GM12865 (cell line): ENCODE measurements around the gene SYT1.

Source experiments
- DNase-seq: peaks from one replicate; pipeline ENCODE4 v3.0.0; 2010; ENCODE audit warnings: low read depth
- H3K4me3 ChIP-seq: 2 replicates; pipeline ENCODE4 v1.5.1; 2011; ENCODE audit warnings: mild to moderate bottlenecking, low read depth, low read length, control low read depth
- TF ChIP-seq, protein P1 (sequence below): IDR thresholded peaks from 2 replicates; pipeline ENCODE4 v1.5.1; 2011; ENCODE audit warnings: low read length, control low read depth, low read depth, inconsistent platforms; ENCODE audit not compliant: insufficient read depth; ENCODE audit errors: missing control alignments

Gene SYT1

GRCh38 chr12:79140711-79141110, 276.1 kb downstream of the SYT1 start:
- DNase-seq, result no peak
- H3K4me3 ChIP-seq, result no peak overlapping the region
- TF ChIP-seq, protein P1, sequence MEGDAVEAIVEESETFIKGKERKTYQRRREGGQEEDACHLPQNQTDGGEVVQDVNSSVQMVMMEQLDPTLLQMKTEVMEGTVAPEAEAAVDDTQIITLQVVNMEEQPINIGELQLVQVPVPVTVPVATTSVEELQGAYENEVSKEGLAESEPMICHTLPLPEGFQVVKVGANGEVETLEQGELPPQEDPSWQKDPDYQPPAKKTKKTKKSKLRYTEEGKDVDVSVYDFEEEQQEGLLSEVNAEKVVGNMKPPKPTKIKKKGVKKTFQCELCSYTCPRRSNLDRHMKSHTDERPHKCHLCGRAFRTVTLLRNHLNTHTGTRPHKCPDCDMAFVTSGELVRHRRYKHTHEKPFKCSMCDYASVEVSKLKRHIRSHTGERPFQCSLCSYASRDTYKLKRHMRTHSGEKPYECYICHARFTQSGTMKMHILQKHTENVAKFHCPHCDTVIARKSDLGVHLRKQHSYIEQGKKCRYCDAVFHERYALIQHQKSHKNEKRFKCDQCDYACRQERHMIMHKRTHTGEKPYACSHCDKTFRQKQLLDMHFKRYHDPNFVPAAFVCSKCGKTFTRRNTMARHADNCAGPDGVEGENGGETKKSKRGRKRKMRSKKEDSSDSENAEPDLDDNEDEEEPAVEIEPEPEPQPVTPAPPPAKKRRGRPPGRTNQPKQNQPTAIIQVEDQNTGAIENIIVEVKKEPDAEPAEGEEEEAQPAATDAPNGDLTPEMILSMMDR, result no peak

DNA sequence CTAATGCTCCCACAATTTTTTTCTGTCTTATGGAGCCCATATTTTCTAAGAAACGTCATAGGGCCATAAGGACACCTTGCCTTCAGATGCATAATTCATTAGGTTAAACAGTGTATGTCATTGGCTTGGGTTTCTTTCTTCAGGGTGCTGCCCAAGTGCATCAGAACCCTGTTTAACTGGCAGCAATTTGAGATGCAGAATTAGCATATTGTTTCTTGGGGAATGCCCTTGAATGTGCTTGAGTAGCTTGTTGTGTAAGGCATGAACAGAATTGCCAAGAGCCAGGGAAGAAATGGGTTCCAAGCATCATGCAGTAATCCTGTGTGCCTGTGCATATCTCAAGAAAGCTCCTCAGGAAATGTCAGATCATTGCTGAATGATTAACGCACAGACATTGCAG, 277.2 kb downstream of the SYT1 start:
- no peak overlapping the region for H3K4me3 ChIP-seq
- TF ChIP-seq, protein P1, result no peak
- DNase-seq, result no peak

GRCh38 chr12:79143803-79144202, 279.2 kb downstream of the SYT1 start:
- H3K4me3 ChIP-seq, result no peak overlapping the region
- TF ChIP-seq, protein P1, result no peak
- no peak for DNase-seq

DNA sequence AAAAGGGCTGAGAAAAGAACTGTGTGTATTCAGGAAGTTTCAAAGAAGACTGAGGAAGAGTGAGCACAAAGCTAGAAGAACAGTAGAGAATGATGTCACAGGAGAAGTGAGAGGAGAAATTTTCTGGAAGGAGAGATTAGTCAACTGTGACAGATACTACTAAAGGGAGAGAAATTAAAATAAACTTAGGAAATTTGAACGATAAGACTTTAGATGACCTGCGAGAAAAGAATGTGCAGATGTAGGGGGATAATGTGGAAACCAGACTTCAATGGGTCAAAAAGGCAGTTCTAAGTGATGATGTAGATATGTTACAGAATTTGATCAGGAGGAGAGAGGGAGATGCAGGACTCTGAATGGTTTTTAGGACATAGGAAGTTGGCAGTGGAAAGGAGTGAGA, 287.4 kb downstream of the SYT1 start:
- TF ChIP-seq, protein P1, result no peak
- no peak for DNase-seq
- H3K4me3 ChIP-seq, result no peak overlapping the region

GRCh38 chr12:79155683-79156082, 291.1 kb downstream of the SYT1 start:
- TF ChIP-seq, protein P1, result no peak
- no peak for DNase-seq
- no peak overlapping the region for H3K4me3 ChIP-seq

- DNase-seq, result peak; percentile 26
- H3K4me3 ChIP-seq, result no peak overlapping the region
- TF ChIP-seq, protein P1, result no peak
Measured at GRCh38 chr12:79156846-79157463, 292.4 kb downstream of the SYT1 start.
